ENCODE measurements around the gene YAP1. TPM values are rescaled to one million over a fixed set of nuclear protein-coding genes. Genes with fewer than 3 reads are reported as not detected.
A peak's percentile ranks its signal among the peaks of the same experiment; 100 is the strongest.

The YAP1 gene
- polyA plus RNA-seq, 3 donors: not detected

DNA sequence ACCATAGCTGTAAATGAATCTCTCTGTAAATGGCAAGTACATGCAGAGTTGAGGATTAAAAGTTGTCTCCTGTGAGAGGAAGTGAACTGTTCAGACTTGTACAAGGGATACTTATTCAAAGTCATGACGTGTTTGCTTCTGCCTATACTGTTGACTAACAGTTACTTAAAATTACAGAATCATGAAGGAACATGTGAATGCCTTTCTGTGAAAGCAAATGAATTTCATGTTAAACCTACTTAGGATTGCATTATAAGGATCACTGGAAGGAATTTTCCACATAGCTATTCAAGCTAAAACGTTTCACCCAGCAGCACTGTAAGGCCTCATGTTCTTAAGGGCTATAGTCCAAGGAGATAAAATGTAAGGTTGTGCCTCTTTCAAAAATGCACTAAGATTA is 113.6 kb downstream of the YAP1 start:
- intact Hi-C loops (cut with micrococcal nuclease): no loop called here
- WGBS (ENCODE audit: insufficient coverage): no CpG with 5 or more reads among the region's 2 CpGs
- H3K36me3 ChIP-seq (replicated peaks in 1 of 2; ENCODE audit: control insufficient read depth in 1 of 2, insufficient read depth in 2 of 2, low read length in 2 of 2): no peaks in the 10 kb centered on the region

GRCh38 chr11:102225689-102226568 is 115.7 kb downstream of the YAP1 start:
- no peaks in the 10 kb centered on the region for H3K9me3 ChIP-seq (replicated peaks in 1 of 2; ENCODE audit: control insufficient read depth in 1 of 2, insufficient read depth in 1 of 2, low read length in 2 of 2)
- H3K27me3 Mint-ChIP-seq (ENCODE audit: low read depth in 3 of 3): peaks cover 4 to 9% (median 5%) of the 10 kb centered on the region in 3 donors
- no peaks in the 10 kb centered on the region for H4K20me1 ChIP-seq (ENCODE audit: insufficient read depth, low read length)
- H3K27me3 ChIP-seq (ENCODE audit: control insufficient read depth in 2 of 2, insufficient read depth in 2 of 2, low read length in 2 of 2): no peaks in the 10 kb centered on the region
- no peak overlapping the region for H3K9ac ChIP-seq (ENCODE audit: insufficient read depth, low read length, poor library complexity, severe bottlenecking)
- H3K4me1 Mint-ChIP-seq: no peaks in the 10 kb centered on the region
- H3K4me3 ChIP-seq (replicated peaks in 1 of 3; ENCODE audit: low read depth in 2 of 3, low read length in 3 of 3): no peak overlapping the region
- 88% methylated on average over 1 of the region's 4 CpGs for WGBS (ENCODE audit: insufficient coverage)
- H3K4me3 Mint-ChIP-seq: no peak overlapping the region
- H3K4me2 ChIP-seq (replicated peaks; ENCODE audit: extremely low read depth, low read length, poor library complexity, severe bottlenecking): no peak overlapping the region
- TF ChIP-seq, protein P1, sequence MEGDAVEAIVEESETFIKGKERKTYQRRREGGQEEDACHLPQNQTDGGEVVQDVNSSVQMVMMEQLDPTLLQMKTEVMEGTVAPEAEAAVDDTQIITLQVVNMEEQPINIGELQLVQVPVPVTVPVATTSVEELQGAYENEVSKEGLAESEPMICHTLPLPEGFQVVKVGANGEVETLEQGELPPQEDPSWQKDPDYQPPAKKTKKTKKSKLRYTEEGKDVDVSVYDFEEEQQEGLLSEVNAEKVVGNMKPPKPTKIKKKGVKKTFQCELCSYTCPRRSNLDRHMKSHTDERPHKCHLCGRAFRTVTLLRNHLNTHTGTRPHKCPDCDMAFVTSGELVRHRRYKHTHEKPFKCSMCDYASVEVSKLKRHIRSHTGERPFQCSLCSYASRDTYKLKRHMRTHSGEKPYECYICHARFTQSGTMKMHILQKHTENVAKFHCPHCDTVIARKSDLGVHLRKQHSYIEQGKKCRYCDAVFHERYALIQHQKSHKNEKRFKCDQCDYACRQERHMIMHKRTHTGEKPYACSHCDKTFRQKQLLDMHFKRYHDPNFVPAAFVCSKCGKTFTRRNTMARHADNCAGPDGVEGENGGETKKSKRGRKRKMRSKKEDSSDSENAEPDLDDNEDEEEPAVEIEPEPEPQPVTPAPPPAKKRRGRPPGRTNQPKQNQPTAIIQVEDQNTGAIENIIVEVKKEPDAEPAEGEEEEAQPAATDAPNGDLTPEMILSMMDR (IDR thresholded peaks at IDR 0.05): no peak
- intact Hi-C loops (cut with micrococcal nuclease): no loop called here
- H3K79me2 ChIP-seq (ENCODE audit: insufficient read depth, low read length): no peaks in the 10 kb centered on the region
- H3K27ac Mint-ChIP-seq: peak overlapping the region in 1 of 7 donors; percentile 6
- no peaks in the 10 kb centered on the region for H3K9me3 Mint-ChIP-seq
- no peaks in the 10 kb centered on the region for H3K4me1 ChIP-seq (ENCODE audit: control insufficient read depth in 1 of 2, insufficient read depth in 2 of 2, low read length in 2 of 2)
- H3K36me3 ChIP-seq (replicated peaks in 1 of 2; ENCODE audit: control insufficient read depth in 1 of 2, insufficient read depth in 2 of 2, low read length in 2 of 2): no peaks in the 10 kb centered on the region
- H3K27ac ChIP-seq (ENCODE audit: low read depth in 1 of 2, low read length in 2 of 2): no peak overlapping the region
- DNase-seq: no peak
- no peak overlapping the region for H2AFZ ChIP-seq (ENCODE audit: insufficient read depth, low read depth, low read length, poor library complexity, severe bottlenecking)
- no peaks in the 10 kb centered on the region for H3K36me3 Mint-ChIP-seq

More for the DNA sequence above, 113.6 kb downstream of the YAP1 start:
- Histone ChIP-seq H2AFZ (ENCODE audit: insufficient read depth, low read depth, low read length, poor library complexity, severe bottlenecking) (no peak overlapping the region), H3K27me3 (ENCODE audit: control insufficient read depth in 2 of 2, insufficient read depth in 2 of 2, low read length in 2 of 2) (peaks cover 0 to 3% of the 10 kb centered on the region in 2 donors), H3K79me2 (ENCODE audit: insufficient read depth, low read length) (no peaks in the 10 kb centered on the region), H3K4me1 (ENCODE audit: control insufficient read depth in 1 of 2, insufficient read depth in 2 of 2, low read length in 2 of 2) (no peaks in the 10 kb centered on the region), H3K4me2 (replicated peaks; ENCODE audit: extremely low read depth, low read length, poor library complexity, severe bottlenecking) (no peak overlapping the region), H3K9ac (ENCODE audit: insufficient read depth, low read length, poor library complexity, severe bottlenecking) (no peak overlapping the region), H3K4me3 (replicated peaks in 1 of 3; ENCODE audit: low read depth in 2 of 3, low read length in 3 of 3) (no peak overlapping the region), H3K27ac (ENCODE audit: low read depth in 1 of 2, low read length in 2 of 2) (no peak overlapping the region), H3K9me3 (replicated peaks in 1 of 2; ENCODE audit: control insufficient read depth in 1 of 2, insufficient read depth in 1 of 2, low read length in 2 of 2) (no peaks in the 10 kb centered on the region), H4K20me1 (ENCODE audit: insufficient read depth, low read length) (no peaks in the 10 kb centered on the region)
- TF ChIP-seq, protein P1 (IDR thresholded peaks at IDR 0.05): no peak
- Mint-ChIP-seq H3K9me3 (peaks cover 0 to 2% (median 0%) of the 10 kb centered on the region in 7 donors), H3K36me3 (no peaks in the 10 kb centered on the region), H3K4me1 (no peaks in the 10 kb centered on the region), H3K27me3 (ENCODE audit: low read depth in 3 of 3) (peaks cover 2 to 8% (median 2%) of the 10 kb centered on the region in 3 donors), H3K4me3 (no peak overlapping the region), H3K27ac (no peak overlapping the region)
- no peak for DNase-seq

Measured in CD14-positive monocyte (primary cell).